Measurements from ENCODE around the gene POLR2L. TPM values are rescaled to one million over a fixed set of nuclear protein-coding genes. Genes with fewer than 3 reads are reported as not detected.

The POLR2L gene
- total RNA-seq, 1 donor from 2014 or later, result 83.9 TPM

DNA sequence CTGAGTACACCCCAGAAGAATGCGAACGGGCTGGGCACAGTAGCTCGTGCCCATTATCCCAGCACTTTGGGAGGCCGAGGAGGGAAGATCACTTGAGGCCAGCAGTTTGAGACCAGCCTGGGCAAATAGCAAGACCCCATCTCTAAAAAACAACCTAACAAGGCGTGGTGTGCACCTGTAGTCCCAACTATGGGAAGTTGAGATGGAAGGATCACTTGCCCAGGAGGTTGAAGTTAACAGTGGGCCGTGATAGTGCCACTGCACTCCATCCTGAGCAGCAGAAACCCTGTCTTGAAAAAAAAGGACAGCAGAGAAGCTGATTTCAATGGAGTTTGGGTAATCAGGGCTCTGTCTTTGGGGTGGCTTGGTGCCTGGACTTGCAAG, 29.3 kb downstream of the POLR2L start:
- CTCF ChIA-PET, result no interaction called here
- Mint-ChIP-seq H3K4me3 (no peak overlapping the region), H3K27me3 (no peaks in the 10 kb centered on the region), H3K9me3 (no peaks in the 10 kb centered on the region), H3K4me1 (peaks cover 29% of the 10 kb centered on the region), H3K27ac (no peak overlapping the region), H3K36me3 (ENCODE audit: low read depth) (peaks cover 39% of the 10 kb centered on the region)
- ATAC-seq (ENCODE audit: low read depth), result no peak
- no peak for DNase-seq
- intact Hi-C loops (cut with micrococcal nuclease), result no loop called here
- TF ChIP-seq, protein P1, sequence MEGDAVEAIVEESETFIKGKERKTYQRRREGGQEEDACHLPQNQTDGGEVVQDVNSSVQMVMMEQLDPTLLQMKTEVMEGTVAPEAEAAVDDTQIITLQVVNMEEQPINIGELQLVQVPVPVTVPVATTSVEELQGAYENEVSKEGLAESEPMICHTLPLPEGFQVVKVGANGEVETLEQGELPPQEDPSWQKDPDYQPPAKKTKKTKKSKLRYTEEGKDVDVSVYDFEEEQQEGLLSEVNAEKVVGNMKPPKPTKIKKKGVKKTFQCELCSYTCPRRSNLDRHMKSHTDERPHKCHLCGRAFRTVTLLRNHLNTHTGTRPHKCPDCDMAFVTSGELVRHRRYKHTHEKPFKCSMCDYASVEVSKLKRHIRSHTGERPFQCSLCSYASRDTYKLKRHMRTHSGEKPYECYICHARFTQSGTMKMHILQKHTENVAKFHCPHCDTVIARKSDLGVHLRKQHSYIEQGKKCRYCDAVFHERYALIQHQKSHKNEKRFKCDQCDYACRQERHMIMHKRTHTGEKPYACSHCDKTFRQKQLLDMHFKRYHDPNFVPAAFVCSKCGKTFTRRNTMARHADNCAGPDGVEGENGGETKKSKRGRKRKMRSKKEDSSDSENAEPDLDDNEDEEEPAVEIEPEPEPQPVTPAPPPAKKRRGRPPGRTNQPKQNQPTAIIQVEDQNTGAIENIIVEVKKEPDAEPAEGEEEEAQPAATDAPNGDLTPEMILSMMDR (IDR thresholded peaks at IDR 0.05), result no peak
- POLR2A ChIA-PET, result interaction anchor here (0.9 to 1.3 kb wide), 3 partner anchors 16 to 30 kb away, joined by 3 to 4 read pairs (median 4); partner anchors contain the start of gene TSPAN4

DNA sequence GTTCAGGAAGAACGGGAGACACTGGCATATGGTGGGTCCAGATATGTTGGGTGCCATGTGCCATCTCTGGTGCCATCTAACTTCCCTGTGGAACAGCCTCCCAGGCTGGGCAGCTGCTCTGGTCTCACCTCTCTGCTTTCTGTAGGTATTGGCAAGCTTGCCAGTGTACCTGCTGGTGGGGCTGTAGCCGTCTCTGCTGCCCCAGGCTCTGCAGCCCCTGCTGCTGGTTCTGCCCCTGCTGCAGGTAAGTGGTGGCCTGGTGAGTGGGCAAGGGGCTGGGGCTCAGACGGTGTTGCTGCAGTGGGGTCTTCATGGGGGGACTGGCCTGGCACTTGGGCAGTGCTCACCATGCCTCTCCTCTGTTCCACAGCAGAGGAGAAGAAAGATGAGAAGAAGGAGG, 29.9 kb downstream of the POLR2L start:
- peak overlapping the region; percentile 41 for H3K27ac Mint-ChIP-seq
- DNase-seq (no peak), ATAC-seq (ENCODE audit: low read depth) (no peak)
- H3K36me3 Mint-ChIP-seq (ENCODE audit: low read depth), result peaks cover 39% of the 10 kb centered on the region
- no peaks in the 10 kb centered on the region for H3K9me3 Mint-ChIP-seq
- CTCF ChIA-PET, result no interaction called here
- no peaks in the 10 kb centered on the region for H3K27me3 Mint-ChIP-seq
- peaks cover 33% of the 10 kb centered on the region for H3K4me1 Mint-ChIP-seq
- H3K4me3 Mint-ChIP-seq, result peak overlapping the region; percentile 48
- intact Hi-C loops (cut with micrococcal nuclease), result no loop called here
- TF ChIP-seq, protein P1 (IDR thresholded peaks at IDR 0.05), result no peak
- POLR2A ChIA-PET, result interaction anchor here (0.9 to 1.3 kb wide), 2 partner anchors 17 to 31 kb away, joined by 3 to 4 read pairs; partner anchors contain the start of gene TSPAN4

DNA sequence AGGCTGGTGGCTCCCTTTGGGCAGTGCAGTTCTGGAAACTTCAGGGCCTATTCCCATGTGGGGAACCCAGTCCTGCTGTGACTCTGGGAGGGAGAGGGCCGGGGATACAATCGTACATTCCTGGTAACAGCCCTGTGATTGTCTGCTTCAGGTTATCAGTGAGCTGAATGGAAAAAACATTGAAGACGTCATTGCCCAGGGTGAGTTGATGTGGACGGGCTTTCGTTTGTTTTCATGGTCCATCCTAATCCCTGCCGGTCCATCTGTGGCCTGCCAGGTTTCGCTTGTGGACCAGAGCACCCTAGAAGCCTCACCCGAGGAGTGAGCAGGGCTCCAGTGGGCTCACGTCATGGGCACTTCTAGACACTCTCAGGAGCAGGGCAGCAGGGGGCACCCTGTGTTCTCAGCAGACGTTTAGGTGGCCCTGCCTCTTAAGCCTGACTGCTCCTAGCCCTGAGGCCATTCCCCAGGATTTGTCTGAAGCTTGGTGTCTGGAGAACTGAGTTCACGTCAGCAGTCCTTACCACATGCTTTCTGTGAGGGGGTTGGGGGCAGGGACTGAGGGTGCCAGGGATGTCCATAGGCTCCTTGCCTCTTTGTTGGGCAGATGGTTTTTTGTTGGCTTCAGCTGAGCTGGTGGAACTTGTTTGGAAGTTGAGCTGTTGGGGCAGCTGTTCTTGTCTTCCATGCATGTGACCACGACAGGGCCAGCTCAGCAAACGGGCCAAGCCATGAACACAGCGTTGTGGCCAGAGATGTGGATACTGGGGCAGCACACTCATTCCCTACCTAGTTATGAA, 30.7 kb downstream of the POLR2L start:
- Mint-ChIP-seq H3K36me3 (ENCODE audit: low read depth) (peaks cover 39% of the 10 kb centered on the region), H3K4me3 (peak overlapping the region; percentile 87), H3K27me3 (no peaks in the 10 kb centered on the region), H3K4me1 (peaks cover 33% of the 10 kb centered on the region), H3K9me3 (no peaks in the 10 kb centered on the region), H3K27ac (peak overlapping the region; percentile 73)
- ChIA-PET CTCF (no interaction called here), POLR2A (interaction anchor here (0.6 to 1.3 kb wide), 6 partner anchors 8 to 506 kb away, joined by 3 to 19 read pairs (median 4); partner anchors contain the start of genes PNPLA2 and TSPAN4)
- DNase-seq, result no peak
- ATAC-seq (ENCODE audit: low read depth), result no peak
- TF ChIP-seq, protein P1 (IDR thresholded peaks at IDR 0.05), result no peak
- intact Hi-C loops (cut with micrococcal nuclease), result no loop called here

DNA sequence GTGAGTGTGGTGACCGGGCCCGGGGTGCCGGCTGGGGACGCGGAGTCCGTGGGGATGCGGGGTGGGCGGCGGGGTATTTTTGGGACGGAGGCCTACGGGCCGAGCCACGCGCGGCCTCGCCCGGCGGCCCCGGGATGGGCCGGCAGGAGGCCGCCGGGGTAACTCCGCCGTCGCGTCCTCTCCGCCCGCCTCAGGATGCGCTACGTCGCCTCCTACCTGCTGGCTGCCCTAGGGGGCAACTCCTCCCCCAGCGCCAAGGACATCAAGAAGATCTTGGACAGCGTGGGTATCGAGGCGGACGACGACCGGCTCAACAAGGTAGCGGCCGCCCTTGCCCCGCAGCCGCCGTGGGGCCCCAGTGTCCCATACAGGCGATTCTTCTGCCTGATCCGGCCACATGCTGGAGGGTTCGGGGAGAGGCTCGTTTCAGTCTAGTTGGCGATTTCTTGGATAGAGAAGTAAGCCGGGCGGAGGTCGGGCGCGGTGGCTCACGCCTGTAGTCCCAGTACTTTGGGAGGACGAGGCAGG, 32.2 kb downstream of the POLR2L start:
- Mint-ChIP-seq H3K27ac (peak overlapping the region; percentile 98), H3K27me3 (no peaks in the 10 kb centered on the region), H3K4me3 (peak overlapping the region; percentile 91), H3K4me1 (peaks cover 35% of the 10 kb centered on the region), H3K9me3 (no peaks in the 10 kb centered on the region), H3K36me3 (ENCODE audit: low read depth) (peaks cover 39% of the 10 kb centered on the region)
- no peak for DNase-seq
- ATAC-seq (ENCODE audit: low read depth), result peak; percentile 2
- intact Hi-C loops (cut with micrococcal nuclease), result no loop called here
- CTCF ChIA-PET, result no interaction called here
- POLR2A ChIA-PET, result interaction anchor here (0.6 to 4.8 kb wide), 20 partner anchors 9 to 403 kb away, joined by 3 to 87 read pairs (median 4); partner anchors contain the start of genes CEND1, GATD1, IRF7 and LMNTD2
- TF ChIP-seq, protein P1 (IDR thresholded peaks at IDR 0.05), result no peak
